HCT116 (cell line): ENCODE data around the gene MAPK14. TPM values are rescaled to one million over a fixed set of nuclear protein-coding genes. Genes with fewer than 3 reads are reported as not detected.
"Not testable (repeated sequence)": the region's sequence is repeated elsewhere in the genome, so short reads cannot be mapped to it uniquely, and the experiment has no call there.

Experiments used
- ATAC-seq: fragments of 200-7000 bp; cut with Tn5 transposase; 2 replicates; pipeline ENCODE4 v1.9.1; 2020; ENCODE audit warnings: mild to moderate bottlenecking, moderate library complexity
- BruUV-seq: library from RNA; stranded (reverse); fragments of 400-500 nt; replicated peaks from 2 replicates; lab custom pipeline; 2021; lab: Mats Ljungman, UMichigan
- CTCF ChIA-PET: fragments of 300-600 bp; sonication (Branson Sonifier 250); formaldehyde crosslinking; loops from one replicate; lab custom pipeline; 2021; ENCODE audit warnings: antibody characterized with exemption; lab: Charles Lee
- POLR2A ChIA-PET: fragments of 300-600, 350-600 bp; sonication (Branson Sonifier 250); formaldehyde crosslinking; loops from one replicate; lab custom pipeline; 2021; ENCODE audit warnings: antibody characterized with exemption; lab: Charles Lee
- RAD21 ChIA-PET, 2 experiments: fragments of 300-600 bp; sonication (Branson Sonifier 250); formaldehyde crosslinking; loops; one replicate each; lab custom pipeline; 2023; ENCODE audit warnings: low total read pairs in 2 of 2; ENCODE audit not compliant: uncharacterized antibody in 2 of 2, unreplicated experiment in 2 of 2, low non-redundant PET in 1 of 2; lab: Charles Lee
- DNase-seq: peaks from one replicate; pipeline ENCODE4 v3.0.0-alpha.2; 2010; ENCODE audit warnings: low read depth, low spot score
- H2AFZ ChIP-seq: fragments of 200-600 bp; shearing (Covaris generic), sonication (generic); 2 replicates; pipeline ENCODE4 v1.6.1; 2017; ENCODE audit warnings: low read depth, mixed run types, mixed read lengths, antibody characterized with exemption, low read length; ENCODE audit not compliant: poor library complexity, severe bottlenecking
- H3K27ac ChIP-seq: 2 replicates; pipeline ENCODE4 v1.5.1; 2012; ENCODE audit warnings: low read depth, low read length
- H3K27me3 ChIP-seq: fragments of 200-600 bp; sonication (generic); 2 replicates; pipeline ENCODE4 v1.6.1; 2016; ENCODE audit warnings: mixed run types, low read length, mixed read lengths; ENCODE audit not compliant: insufficient read depth
- H3K36me3 ChIP-seq, 2 experiments: fragments of 200-500 bp in 1 of 2; fragments of 200-600 bp in 1 of 2; sonication (Bioruptor generic) in 1 of 2; sonication (generic) in 1 of 2; 2 replicates each; pipeline versions ENCODE4 v1.5.1 to v1.6.1; 2014 to 2016; ENCODE audit warnings: low read length in 2 of 2, inconsistent platforms in 1 of 2, mixed read lengths in 1 of 2, mixed run types in 1 of 2; ENCODE audit not compliant: insufficient read depth in 2 of 2, control insufficient read depth in 1 of 2
- H3K4me1 ChIP-seq, 2 experiments: fragments of 200-600 bp in 1 of 2; sonication (generic) in 1 of 2; 2 replicates each; pipeline versions ENCODE4 v1.5.1 to v1.6.1; 2012 to 2017; ENCODE audit warnings: low read length in 2 of 2, inconsistent platforms in 1 of 2, mild to moderate bottlenecking in 1 of 2, mixed read lengths in 1 of 2, mixed run types in 1 of 2, moderate library complexity in 1 of 2; ENCODE audit not compliant: insufficient read depth in 2 of 2, control insufficient read depth in 1 of 2
- H3K4me2 ChIP-seq: fragments of 200-600 bp; sonication (generic); 2 replicates; pipeline ENCODE4 v1.6.1; 2017; ENCODE audit warnings: mixed run types, low read length, mixed read lengths
- H3K4me3 ChIP-seq, 2 experiments: fragments of 200-600 bp in 1 of 2; sonication (generic) in 1 of 2; replicated peaks in 1 of 2; 2 replicates each; pipeline ENCODE4 v1.5.1; 2011 to 2016; ENCODE audit warnings: low read length in 2 of 2, control low read depth in 1 of 2, low read depth in 1 of 2, mild to moderate bottlenecking in 1 of 2, mixed read lengths in 1 of 2, mixed run types in 1 of 2
- H3K79me2 ChIP-seq: fragments of 200-600 bp; sonication (generic); 2 replicates; pipeline ENCODE4 v1.6.1; 2017; ENCODE audit warnings: mild to moderate bottlenecking, mixed run types, low read length, moderate library complexity, mixed read lengths; ENCODE audit not compliant: insufficient read depth
- H3K9ac ChIP-seq: fragments of 200-600 bp; sonication (generic); 2 replicates; pipeline ENCODE4 v1.6.1; 2016; ENCODE audit warnings: low read length, mixed read lengths
- H3K9me2 ChIP-seq: fragments of 200-600 bp; sonication (generic), shearing (Covaris generic); 2 replicates; pipeline ENCODE4 v1.6.1; 2017; ENCODE audit warnings: mixed run types, mild to moderate bottlenecking, moderate library complexity; ENCODE audit not compliant: insufficient read depth
- H3K9me3 ChIP-seq, 2 experiments: fragments of 200-500 bp in 1 of 2; fragments of 200-600 bp in 1 of 2; sonication (Bioruptor generic) in 1 of 2; sonication (generic) in 1 of 2; 2 replicates each; pipeline ENCODE4 v1.6.1; 2014 to 2017; ENCODE audit warnings: low read length in 2 of 2, mixed read lengths in 2 of 2, inconsistent platforms in 1 of 2, low read depth in 1 of 2, mild to moderate bottlenecking in 1 of 2, mixed run types in 1 of 2, moderate library complexity in 1 of 2; ENCODE audit not compliant: control insufficient read depth in 1 of 2, insufficient read depth in 1 of 2
- H4K20me1 ChIP-seq: fragments of 200-600 bp; sonication (generic), shearing (Covaris generic); 2 replicates; pipeline ENCODE4 v1.6.1; 2017; ENCODE audit warnings: mixed run types, mild to moderate bottlenecking, moderate library complexity; ENCODE audit not compliant: insufficient read depth
- ATF3 ChIP-seq: IDR thresholded peaks from 2 replicates; pipeline ENCODE4 v1.6.1; 2012
- EZH2 ChIP-seq: fragments of 200-600 bp; sonication (generic); IDR thresholded peaks from 2 replicates; pipeline ENCODE4 v1.6.1; 2017; ENCODE audit warnings: antibody characterized with exemption, mixed run types
- MAX ChIP-seq: IDR thresholded peaks from 2 replicates; pipeline ENCODE4 v1.6.1; 2012
- SRF ChIP-seq: IDR thresholded peaks from 2 replicates; pipeline ENCODE4 v1.6.1; 2012; ENCODE audit warnings: low read depth
- ZBTB33 ChIP-seq: IDR thresholded peaks from 2 replicates; pipeline ENCODE4 v1.6.1; 2011; ENCODE audit warnings: mild to moderate bottlenecking, low read length, moderate library complexity; ENCODE audit not compliant: insufficient replicate concordance; ENCODE audit errors: extremely low read depth
- intact Hi-C: fragments of 100-400 bp; cut with micrococcal nuclease; formaldehyde crosslinking; loops from 2 replicates; pipeline ENCODE4 v1.10.0; 2022
- total RNA-seq: library from RNA; stranded (reverse); gene quantifications from one replicate; pipeline ENCODE4 v1.2.1, GENCODE V29; 2021; ENCODE audit not compliant: unreplicated experiment

Gene MAPK14
- total RNA-seq, 1 experiment from 2014 or later = 34.2 TPM

GRCh38 chr6:36088204-36088603, 60.6 kb downstream of the MAPK14 start:
- H2AFZ ChIP-seq, DNase-seq, H3K4me2 ChIP-seq, ATAC-seq, H3K27me3 ChIP-seq, H4K20me1 ChIP-seq, intact Hi-C loops, H3K4me3 ChIP-seq, H3K36me3 ChIP-seq, H3K9ac ChIP-seq, H3K27ac ChIP-seq, H3K4me1 ChIP-seq, H3K9me3 ChIP-seq, RAD21 ChIA-PET, CTCF ChIA-PET, BruUV-seq, POLR2A ChIA-PET, H3K9me2 ChIP-seq, H3K79me2 ChIP-seq: not testable (repeated sequence)

GRCh38 chr6:36089048-36089447, 61.4 kb downstream of the MAPK14 start:
- H4K20me1 ChIP-seq = no peaks in the 10 kb centered on the region
- H3K9me2 ChIP-seq = no peaks in the 10 kb centered on the region
- intact Hi-C loops = no loop called here
- H3K27ac ChIP-seq = no peak overlapping the region
- 0 out of 4 replicates have a peak, but pooled peaks cover 0 to under 1% of the 10 kb centered on the region in 2 experiments for H3K36me3 ChIP-seq
- H3K79me2 ChIP-seq = no peaks in the 10 kb centered on the region
- ATAC-seq (no peak), DNase-seq (no peak)
- no peak overlapping the region for H3K4me3 ChIP-seq
- no peak overlapping the region for H3K9ac ChIP-seq
- no peak overlapping the region for H2AFZ ChIP-seq
- H3K4me2 ChIP-seq = no peak overlapping the region
- no peaks in the 10 kb centered on the region for H3K4me1 ChIP-seq
- H3K9me3 ChIP-seq = no peaks in the 10 kb centered on the region
- no peak for TF ChIP-seq MAX
- TF ChIP-seq EZH2 = no peak
- no peak for TF ChIP-seq ATF3
- no peak for TF ChIP-seq ZBTB33
- TF ChIP-seq SRF = no peak
- BruUV-seq = no TSS peak
- ChIA-PET CTCF (no interaction called here), RAD21 (no interaction called here), POLR2A (no interaction called here)
- no peaks in the 10 kb centered on the region for H3K27me3 ChIP-seq
